ENCODE data around the gene SLC11A2. TPM values are rescaled to one million over a fixed set of nuclear protein-coding genes. Genes with fewer than 3 reads are reported as not detected.

SLC11A2 gene
- total and polyA plus RNA-seq, 2 of the 8 experiments (the other 6 are each of a cell fraction or from before 2014, with no cell fraction given) = 55.0 to 61.5 TPM

GRCh38 chr12:50949801-50950302 lies 76.3 kb downstream of the SLC11A2 start:
- Histone ChIP-seq H3K23me2 (ENCODE audit: low read depth, low read length) (no peaks in the 10 kb centered on the region), H3K9me3 (ENCODE audit: insufficient read depth in 2 of 2, low read depth in 1 of 2, low read length in 1 of 2) (no peaks in the 10 kb centered on the region), H3K4me2 (ENCODE audit: insufficient read depth in 1 of 2, low read depth in 2 of 2, low read length in 2 of 2) (no peak overlapping the region), H2BK120ac (replicated peaks; ENCODE audit: low read depth, low read length) (no peak overlapping the region), H3K79me2 (ENCODE audit: control insufficient read depth in 1 of 2, insufficient read depth in 2 of 2, low read length in 2 of 2) (no peaks in the 10 kb centered on the region), H3K27me3 (replicated peaks in 1 of 4; ENCODE audit: control insufficient read depth in 3 of 4, extremely low read depth in 1 of 4, insufficient read depth in 3 of 4, low read length in 3 of 4) (no peaks in the 10 kb centered on the region), H3K36me3 (ENCODE audit: control insufficient read depth in 2 of 4, insufficient read depth in 4 of 4, low read length in 3 of 4) (no peaks in the 10 kb centered on the region), H3K4me1 (replicated peaks in 1 of 4; ENCODE audit: control insufficient read depth in 3 of 4, insufficient read depth in 4 of 4, low read length in 3 of 4) (peaks cover 0 to 3% (median 0%) of the 10 kb centered on the region in 4 experiments; a peak in 1 of 7 replicates), H4K91ac (replicated peaks; ENCODE audit: insufficient read length, low read length) (no peak overlapping the region), H3K4ac (replicated peaks; ENCODE audit: insufficient read length, low read depth, low read length) (no peak overlapping the region), H4K20me1 (replicated peaks in 1 of 2; ENCODE audit: control insufficient read depth in 1 of 2, insufficient read depth in 2 of 2, low read length in 2 of 2) (no peaks in the 10 kb centered on the region), H3K79me1 (ENCODE audit: low read depth, low read length) (no peaks in the 10 kb centered on the region), H4K5ac (ENCODE audit: insufficient read length, low read depth, low read length) (no peak overlapping the region), H3K23ac (ENCODE audit: insufficient read length) (no peak overlapping the region), H2BK20ac (ENCODE audit: low read length) (no peak overlapping the region), H3K27ac (ENCODE audit: low read depth, low read length) (no peak overlapping the region), H3K4me3 (ENCODE audit: extremely low read depth in 1 of 4, insufficient read depth in 2 of 4, low read depth in 3 of 4, low read length in 4 of 4) (no peak overlapping the region), H2BK15ac (ENCODE audit: low read length) (no peak overlapping the region), H2BK5ac (ENCODE audit: low read depth, low read length) (no peak overlapping the region), H2AFZ (ENCODE audit: low read length) (no peak overlapping the region), H4K8ac (ENCODE audit: extremely low read depth, insufficient read depth, low read length) (no peak overlapping the region), H3K9ac (replicated peaks in 1 of 4; ENCODE audit: extremely low read depth in 1 of 4, low read depth in 3 of 4, low read length in 3 of 4) (no peak overlapping the region), H3K18ac (ENCODE audit: extremely low read depth, low read length) (no peak overlapping the region), H2AK5ac (ENCODE audit: low read depth, low read length) (no peak overlapping the region), H2BK12ac (ENCODE audit: low read depth, low read length) (no peak overlapping the region), H3K14ac (ENCODE audit: insufficient read length) (no peak overlapping the region), H3K56ac (replicated peaks; ENCODE audit: insufficient read length, low read depth, low read length) (no peak overlapping the region)
- no peak for FAIRE-seq
- DNase-seq (ENCODE audit: low read depth in 1 of 2, low spot score in 2 of 2) = no peak
- POLR2A ChIA-PET (ENCODE audit: partially characterized antibody) = interaction anchor here (1.3 kb wide), 1 partner anchor 134 kb away, joined by 4 read pairs; the partner anchor contains the start of gene CSRNP2
- CTCF ChIA-PET (ENCODE audit: partially characterized antibody) = interaction anchor here (0.6 to 1.4 kb wide), 4 partner anchors 8 to 401 kb away, joined by 3 to 4 read pairs (median 3); a partner anchor contains a TSS
- no peak for TF ChIP-seq JUND (IDR thresholded peaks at IDR 0.05; ENCODE audit: low read length)
- no peak for TF ChIP-seq RAD21 (IDR thresholded peaks at IDR 0.05 in 1 of 2, conservative IDR thresholded peaks at IDR 0.05 in 1 of 2; ENCODE audit: low read depth in 2 of 2, low read length in 2 of 2)
- no peak for TF ChIP-seq SAP30 (IDR thresholded peaks at IDR 0.05; ENCODE audit: insufficient read depth, insufficient replicate concordance, low read length)
- TF ChIP-seq KDM4A (IDR thresholded peaks at IDR 0.05; ENCODE audit: low read depth, low read length, severe bottlenecking) = no peak
- TF ChIP-seq NANOG (IDR thresholded peaks at IDR 0.05; ENCODE audit: insufficient read depth, low read depth, low read length, poor library complexity, severe bottlenecking) = no peak
- 81% methylated on average over 4 of the region's 4 CpGs; no CpG with 5 or more reads in 1 of the 2 experiments for WGBS, 2 experiments (ENCODE audit: extremely low coverage in 1 of 2, insufficient coverage in 1 of 2, insufficient read length in 1 of 2, insufficient replicate concordance in 2 of 2, low coverage in 1 of 2, low lambda C conversion rate in 2 of 2, missing lambda C conversion rate in 1 of 2)

All from H1 (cell line).